ENCODE data around the gene PTBP2. TPM values are rescaled to one million over a fixed set of nuclear protein-coding genes. Genes with fewer than 3 reads are reported as not detected.

Gene PTBP2
- total and polyA plus RNA-seq, 10 of the 15 experiments (the other 5 are each of a cell fraction or from before 2014, with no cell fraction given): 5.8 to 17.5 (median 11.1) TPM

DNA sequence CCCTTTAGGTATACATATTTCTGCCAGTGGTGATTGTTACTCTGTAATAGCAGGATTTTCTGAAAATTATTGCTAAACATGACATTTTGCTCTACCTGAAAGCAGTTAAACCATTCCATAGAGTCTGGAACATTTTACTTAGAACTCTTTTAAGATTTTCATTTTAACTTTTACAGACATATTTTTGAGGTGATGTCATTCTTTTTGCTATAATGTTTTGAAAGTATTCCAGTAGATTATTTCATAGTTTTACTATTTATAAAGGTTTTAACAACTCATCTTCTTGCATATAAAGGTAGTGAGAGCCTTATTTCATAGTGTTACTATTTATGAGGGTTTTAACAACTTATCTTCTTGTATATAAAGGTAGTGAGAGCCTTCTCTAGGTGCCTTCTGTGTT is 42.9 kb downstream of the PTBP2 start:
- SMC1A ChIA-PET (ENCODE audit: uncharacterized antibody, unreplicated experiment): interaction anchor here (1.0 kb wide), 1 partner anchor 40 kb away, joined by 3 read pairs; no protein-coding TSS in a partner anchor
- in situ Hi-C loops (cut with MboI) (no loop called here), intact Hi-C loops (cut with micrococcal nuclease; ENCODE audit: unreplicated experiment) (no loop called here)
- POLR2A ChIA-PET: no interaction called here
- H3K27ac ChIP-seq (ENCODE audit: control insufficient read depth, insufficient read depth): no peak overlapping the region
- H2AFZ ChIP-seq (ENCODE audit: control insufficient read depth, low read depth, low read length): no peak overlapping the region
- no peak for DNase-seq (ENCODE audit: low read depth, low spot score)
- no peaks in the 10 kb centered on the region for H3K27me3 ChIP-seq (replicated peaks in 1 of 2; ENCODE audit: control insufficient read depth in 2 of 2, insufficient read depth in 2 of 2, low read length in 1 of 2)
- no peak for FAIRE-seq
- no peaks in the 10 kb centered on the region; the same call in 1 of the 2 replicates for H3K79me2 ChIP-seq (ENCODE audit: control insufficient read depth, insufficient read depth, low read length)
- ATAC-seq: no peak
- RAD21 ChIA-PET (ENCODE audit: unreplicated experiment): no interaction called here
- H3K4me1 ChIP-seq (ENCODE audit: control insufficient read depth, insufficient read depth, low read length): no peaks in the 10 kb centered on the region
- no peak overlapping the region for H3K4me2 ChIP-seq (ENCODE audit: control insufficient read depth, insufficient read depth)
- TF ChIP-seq ZBTB11 (CRISPR knock-in tag; IDR thresholded peaks at IDR 0.05) (no peak), ATF7 (IDR thresholded peaks at IDR 0.05; ENCODE audit: low read depth) (peak; percentile 25; the same call in 1 of the 2 replicates)
- peaks cover 3% of the 10 kb centered on the region; the same call in 1 of the 3 replicates for H3K9me3 ChIP-seq (replicated peaks; ENCODE audit: control insufficient read depth, insufficient read depth, low read length)
- H3K4me3 ChIP-seq: no peak overlapping the region
- no peaks in the 10 kb centered on the region; a peak in 1 of 4 replicates for H3K36me3 ChIP-seq (ENCODE audit: control insufficient read depth in 2 of 2, insufficient read depth in 2 of 2, low read length in 1 of 2)
- H4K20me1 ChIP-seq (ENCODE audit: control insufficient read depth, insufficient read depth): no peaks in the 10 kb centered on the region
- no TSS peak for BruUV-seq (replicated peaks)
- CTCF ChIA-PET: no interaction called here
- no peak overlapping the region for H3K9ac ChIP-seq (ENCODE audit: control insufficient read depth, insufficient read depth, low read length)

DNA sequence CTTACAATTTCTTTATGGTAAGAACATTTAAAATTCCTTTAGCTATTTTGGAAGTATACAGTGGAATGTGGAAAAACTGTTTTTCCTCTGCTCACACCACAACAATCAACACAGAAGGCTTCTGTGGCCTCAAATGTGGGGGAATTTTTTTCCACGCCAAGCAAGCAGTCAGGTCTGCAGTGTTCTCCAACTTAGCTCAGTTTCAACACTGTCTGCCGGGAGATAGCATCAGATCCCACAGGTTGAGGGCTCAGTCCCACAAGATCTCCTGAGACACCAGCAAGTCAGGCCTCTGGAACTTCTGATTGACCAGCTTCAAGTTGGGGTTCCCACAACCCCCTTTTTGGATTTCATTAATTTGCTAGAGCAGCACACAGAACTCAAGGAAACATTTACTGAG is 50.3 kb downstream of the PTBP2 start:
- ChIA-PET SMC1A (ENCODE audit: uncharacterized antibody, unreplicated experiment) (interaction anchor here (0.7 to 1.5 kb wide), 3 partner anchors 21 to 31 kb away, joined by 3 to 4 read pairs (median 3); no protein-coding TSS in a partner anchor), RAD21 (ENCODE audit: unreplicated experiment) (no interaction called here), CTCF (no interaction called here), POLR2A (no interaction called here)
- Histone ChIP-seq H3K36me3 (ENCODE audit: control insufficient read depth in 2 of 2, insufficient read depth in 2 of 2, low read length in 1 of 2) (peaks cover 2 to 10% of the 10 kb centered on the region in 2 experiments), H3K4me3 (no peak overlapping the region), H4K20me1 (ENCODE audit: control insufficient read depth, insufficient read depth) (no peaks in the 10 kb centered on the region), H3K9me3 (replicated peaks; ENCODE audit: control insufficient read depth, insufficient read depth, low read length) (no peaks in the 10 kb centered on the region), H3K27ac (ENCODE audit: control insufficient read depth, insufficient read depth) (no peak overlapping the region), H3K9ac (ENCODE audit: control insufficient read depth, insufficient read depth, low read length) (no peak overlapping the region), H2AFZ (ENCODE audit: control insufficient read depth, low read depth, low read length) (no peak overlapping the region), H3K27me3 (replicated peaks in 1 of 2; ENCODE audit: control insufficient read depth in 2 of 2, insufficient read depth in 2 of 2, low read length in 1 of 2) (no peaks in the 10 kb centered on the region), H3K4me1 (ENCODE audit: control insufficient read depth, insufficient read depth, low read length) (no peaks in the 10 kb centered on the region), H3K79me2 (ENCODE audit: control insufficient read depth, insufficient read depth, low read length) (peaks cover 1% of the 10 kb centered on the region; the same call in 1 of the 2 replicates), H3K4me2 (ENCODE audit: control insufficient read depth, insufficient read depth) (no peak overlapping the region)
- in situ Hi-C loops (cut with MboI) (no loop called here), intact Hi-C loops (cut with micrococcal nuclease; ENCODE audit: unreplicated experiment) (no loop called here)
- FAIRE-seq (no peak), DNase-seq (ENCODE audit: low read depth, low spot score) (no peak), ATAC-seq (no peak)
- no peak for TF ChIP-seq CTCF (IDR thresholded peaks at IDR 0.05 in 2 of 3, conservative IDR thresholded peaks at IDR 0.05 in 1 of 3; ENCODE audit: control insufficient read depth in 2 of 3, extremely low read depth in 1 of 3, insufficient read depth in 1 of 3, low read depth in 3 of 3, low read length in 3 of 3)
- BruUV-seq (replicated peaks): no TSS peak
- 100% methylated on average over 2 of the region's 2 CpGs for WGBS (ENCODE audit: insufficient coverage, insufficient replicate concordance, low lambda C conversion rate, missing lambda C conversion rate)
